ENCODE measurements around the gene TCF7.

TCF7 gene

DNA sequence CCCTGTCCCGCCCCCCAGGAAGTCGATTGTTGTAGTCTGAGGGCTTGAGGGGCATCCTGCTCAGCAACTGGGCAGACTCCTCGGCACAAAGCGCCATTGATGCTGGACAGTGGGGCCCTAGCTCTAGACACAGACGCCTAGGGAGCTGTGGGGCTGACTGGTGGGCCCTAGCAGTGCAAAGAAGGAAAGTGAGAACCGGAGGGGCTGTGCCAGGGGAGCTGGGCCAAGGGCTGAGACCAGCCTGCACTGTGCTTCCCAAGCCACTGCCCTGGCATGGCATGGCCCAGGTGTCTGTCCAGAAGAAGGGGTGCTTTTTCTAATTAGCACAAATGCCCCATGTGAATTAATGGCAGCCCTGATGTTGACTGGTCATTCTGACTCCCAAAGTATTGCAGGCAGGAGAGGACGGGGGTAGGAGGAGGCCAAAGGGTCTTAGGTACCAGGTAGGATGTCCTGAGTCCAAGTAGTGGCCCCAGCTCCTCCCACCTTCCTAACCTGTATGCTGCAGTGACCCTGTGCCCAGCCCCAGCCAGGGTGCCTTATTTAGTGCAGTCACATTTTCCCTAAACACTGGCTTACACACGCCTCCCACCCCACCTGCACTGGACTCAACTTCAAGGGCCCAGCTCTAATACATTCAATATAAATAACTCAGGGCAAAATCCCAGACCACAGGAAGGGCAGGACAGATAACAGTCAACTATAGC, 15.9 kb downstream of the TCF7 start:
- DNase-seq: no peak

DNA sequence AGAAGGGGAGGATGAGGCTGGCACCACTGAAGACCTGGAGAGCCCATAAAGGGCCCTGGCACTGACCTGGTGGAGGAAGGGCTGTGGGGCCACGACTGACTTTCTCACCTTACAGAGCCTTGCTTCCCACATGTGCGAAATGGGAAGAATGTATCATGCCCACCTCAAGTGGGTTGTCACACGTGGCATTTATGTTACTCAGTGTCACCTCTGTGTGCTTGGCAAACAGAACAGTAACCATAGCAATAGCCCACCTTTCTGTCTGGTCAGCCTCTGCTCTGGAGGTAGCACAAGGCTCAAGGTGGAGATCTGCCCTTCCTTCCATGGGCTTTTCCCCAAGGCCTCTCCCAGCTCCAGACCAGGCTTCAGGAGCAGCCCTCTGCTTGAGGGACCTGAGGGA, 16.7 kb downstream of the TCF7 start:
- no peak for DNase-seq

DNA sequence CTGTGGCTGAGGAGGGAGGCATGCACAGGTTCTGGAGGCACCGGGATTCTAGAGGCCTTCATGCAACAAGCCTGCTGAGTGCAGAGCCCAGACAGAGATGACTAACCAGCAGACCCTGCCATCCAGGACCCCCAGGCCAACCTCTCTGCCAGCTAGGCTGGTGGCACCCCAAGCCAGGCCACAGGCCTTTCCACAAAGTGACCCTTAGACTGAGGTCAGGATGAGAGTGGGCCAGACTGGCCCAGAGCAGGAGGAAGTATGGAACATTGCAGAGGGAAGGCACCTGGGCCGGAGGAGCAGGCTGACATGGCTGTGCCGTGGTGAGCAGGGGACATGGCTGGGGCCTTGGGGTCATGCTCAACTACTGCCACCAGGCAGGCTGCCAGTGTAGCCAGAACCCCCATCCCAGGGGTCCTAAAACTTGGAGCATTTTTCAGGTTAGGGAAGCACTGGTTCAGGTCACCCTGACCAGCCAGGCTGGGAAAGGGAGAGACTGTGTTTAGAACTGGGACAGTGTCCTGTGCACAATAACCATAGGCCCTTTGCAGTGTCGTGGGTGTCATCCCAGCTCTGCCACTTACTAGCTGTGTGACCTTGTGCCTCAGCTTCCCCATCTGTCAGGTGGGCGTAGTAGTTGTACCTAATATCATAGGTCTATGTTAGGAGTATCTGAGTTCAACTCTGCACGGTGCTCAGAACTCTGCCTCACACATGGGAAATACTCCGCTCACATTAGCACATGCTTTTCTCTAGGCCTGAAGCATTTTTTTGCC, 17.3 kb downstream of the TCF7 start:
- DNase-seq: no peak

DNA sequence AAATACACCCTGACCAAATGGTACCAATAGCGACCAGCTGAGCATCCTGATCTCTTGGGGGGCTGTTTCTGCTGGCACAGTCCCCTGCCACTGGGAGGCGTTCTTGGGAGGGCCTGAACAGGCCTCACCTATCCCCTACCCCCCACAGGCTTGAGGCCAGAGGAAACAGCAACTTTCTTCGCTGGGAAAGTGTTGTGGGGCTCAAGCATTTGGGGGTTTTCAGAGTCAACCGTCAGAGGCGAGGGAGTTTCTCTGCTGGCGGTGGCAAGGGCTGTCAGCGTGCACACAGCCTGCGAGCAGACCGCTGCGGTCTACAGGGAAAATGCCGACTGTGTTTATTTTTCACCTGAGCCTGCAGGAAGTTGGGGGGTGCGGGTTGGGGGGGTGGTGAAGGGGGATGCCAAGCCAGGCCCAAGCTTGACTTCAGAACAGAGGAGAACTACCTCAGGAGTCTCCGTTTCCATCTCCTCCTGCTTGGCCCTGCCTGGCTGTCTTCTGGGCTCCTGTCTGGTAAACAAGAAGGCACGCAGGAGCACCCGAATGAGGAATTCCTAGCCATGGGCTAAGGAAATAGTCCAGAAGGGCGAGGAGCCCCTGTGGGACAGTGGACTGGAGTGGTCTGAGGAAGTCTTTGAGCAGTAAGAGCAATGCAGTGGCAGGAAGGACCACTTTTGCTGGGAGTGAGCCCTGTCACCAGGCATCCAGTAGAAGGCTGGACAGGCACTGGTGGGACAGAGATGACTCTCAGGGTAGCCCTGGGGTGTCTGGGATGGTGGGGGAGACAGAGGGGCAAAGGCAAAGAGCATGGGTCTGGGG, 18.1 kb downstream of the TCF7 start:
- no peak for DNase-seq

DNA sequence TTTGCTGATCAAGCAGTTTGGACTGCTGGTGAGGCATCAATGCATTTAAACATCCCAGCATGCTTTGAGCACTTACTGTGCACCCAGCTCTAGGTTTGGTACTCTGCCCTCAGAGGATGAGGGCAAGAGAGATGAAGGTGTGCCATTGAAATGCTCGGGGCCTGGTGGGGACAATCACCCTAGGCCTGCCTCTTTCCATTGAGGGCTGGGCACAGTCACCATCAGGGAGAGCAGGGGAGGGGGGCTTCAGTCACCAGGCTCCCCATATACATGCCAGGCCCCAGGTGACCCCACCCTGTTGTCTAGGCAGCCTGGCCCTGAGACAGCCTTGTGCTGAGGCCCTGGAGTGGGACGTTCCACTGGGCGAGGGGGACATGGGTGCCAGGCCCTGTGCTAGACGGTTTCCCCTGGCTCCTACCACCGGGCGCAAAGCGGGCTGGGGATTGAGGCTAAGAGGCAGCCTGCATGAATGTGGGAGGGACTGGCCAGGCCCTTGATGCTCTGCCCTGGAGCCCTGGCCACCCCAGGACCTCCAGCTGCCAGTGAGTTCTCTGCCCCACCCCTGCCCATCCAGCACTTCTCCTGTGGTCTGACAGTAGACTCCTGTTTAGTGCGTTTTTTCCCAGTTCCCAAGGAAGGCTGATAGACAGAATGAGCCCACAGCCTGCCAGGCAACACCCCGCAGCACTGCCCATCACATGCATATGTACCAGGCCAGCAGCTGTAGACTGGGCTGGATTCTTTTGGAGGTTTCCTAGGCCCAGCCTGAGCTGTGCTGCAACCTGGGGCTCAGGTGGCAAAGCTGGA, 18.9 kb downstream of the TCF7 start:
- no peak for DNase-seq

DNA sequence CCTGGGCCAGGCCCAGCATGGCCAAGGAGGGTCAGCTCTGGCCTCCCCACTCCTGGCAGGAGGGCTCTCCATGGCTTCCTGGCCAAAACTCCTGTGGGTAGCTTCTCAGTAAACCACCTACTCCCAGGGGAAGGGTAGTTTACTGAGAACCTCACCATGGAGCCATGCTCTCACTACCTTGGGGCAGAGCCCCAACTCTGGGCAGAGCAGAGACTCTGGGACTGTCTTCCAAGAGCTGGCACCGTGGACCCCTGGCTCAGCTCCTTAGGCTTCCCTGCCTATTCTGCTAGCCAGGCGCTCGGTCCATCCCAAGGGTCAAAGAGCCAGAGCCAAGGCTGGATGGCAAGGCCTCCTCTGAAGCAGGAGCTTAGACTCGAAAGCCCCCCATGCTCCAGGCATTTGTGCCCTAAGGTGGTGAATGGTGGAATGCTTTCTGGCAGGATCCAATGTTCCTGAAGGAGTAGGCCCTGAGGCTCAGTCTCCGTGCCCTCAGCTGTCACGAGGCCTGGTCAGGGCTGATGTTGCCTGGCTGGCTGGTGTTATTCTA, 19.6 kb downstream of the TCF7 start:
- DNase-seq: no peak

DNA sequence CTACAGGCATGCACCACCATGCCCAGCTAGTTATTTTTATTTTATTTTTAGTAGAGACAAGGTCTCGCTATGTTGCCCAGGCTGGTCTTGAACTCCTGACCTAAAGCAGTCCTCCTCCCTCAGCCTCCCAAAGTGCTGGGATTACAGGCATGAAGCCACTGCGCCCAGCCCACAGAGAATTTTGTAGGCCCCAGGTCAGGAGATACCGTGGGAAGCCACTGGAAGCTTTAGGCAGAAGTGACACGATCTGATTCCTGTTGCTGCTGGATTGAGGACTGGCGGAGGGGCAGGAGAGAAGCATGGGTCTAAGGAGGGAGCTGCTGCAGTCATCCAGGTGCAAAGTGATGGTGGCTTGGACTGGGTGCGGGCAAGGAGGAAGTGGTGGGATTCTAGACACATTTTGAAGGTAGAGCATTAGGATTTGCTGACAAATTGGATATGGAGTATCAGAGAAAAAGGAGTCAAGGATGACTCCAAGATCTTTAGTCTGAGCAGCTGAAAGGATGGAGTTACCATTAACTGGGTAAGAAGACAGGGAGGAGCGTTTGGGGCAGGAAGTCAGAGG, 20.7 kb downstream of the TCF7 start:
- no peak for DNase-seq

DNA sequence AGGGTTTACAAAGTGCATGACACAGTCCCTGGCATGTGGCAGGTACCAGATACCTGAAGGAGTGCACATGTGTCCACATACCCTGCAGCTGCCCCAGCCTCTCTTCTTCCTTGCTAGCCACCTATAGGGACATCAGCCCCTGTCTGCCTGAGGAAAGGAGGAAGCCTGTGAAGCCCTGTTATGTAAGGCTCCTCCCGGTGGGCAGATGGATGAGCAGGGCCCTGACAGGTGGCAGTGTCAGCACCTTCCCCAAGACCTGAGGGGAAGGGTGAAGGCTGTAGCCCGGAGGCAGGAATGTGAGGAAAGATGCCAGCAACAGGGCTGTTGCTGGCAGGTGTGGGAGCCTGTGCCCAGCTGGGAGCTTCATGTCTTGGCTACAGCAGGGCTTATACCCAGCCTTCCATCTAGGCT, 21.7 kb downstream of the TCF7 start:
- DNase-seq: no peak

DNA sequence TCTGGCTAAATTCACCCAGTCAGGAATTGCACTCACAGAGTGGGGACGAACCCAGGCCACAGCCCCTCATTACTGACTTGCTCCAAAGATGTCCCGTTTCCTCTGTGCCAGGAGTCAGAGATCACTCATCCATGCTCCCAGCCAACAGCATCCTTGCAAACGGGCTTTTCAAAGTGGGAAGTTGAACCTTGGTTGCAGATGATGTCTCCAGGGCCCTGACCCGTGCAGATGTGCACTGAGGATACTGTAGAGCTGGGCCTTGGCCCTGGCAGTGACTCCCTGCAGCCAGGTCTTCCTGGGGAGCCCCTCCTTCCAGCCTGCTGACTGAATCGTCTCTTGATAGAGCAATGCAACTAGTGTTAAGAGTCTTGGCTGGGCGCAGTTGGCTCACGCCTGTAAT, 22.3 kb downstream of the TCF7 start:
- no peak for DNase-seq

DNA sequence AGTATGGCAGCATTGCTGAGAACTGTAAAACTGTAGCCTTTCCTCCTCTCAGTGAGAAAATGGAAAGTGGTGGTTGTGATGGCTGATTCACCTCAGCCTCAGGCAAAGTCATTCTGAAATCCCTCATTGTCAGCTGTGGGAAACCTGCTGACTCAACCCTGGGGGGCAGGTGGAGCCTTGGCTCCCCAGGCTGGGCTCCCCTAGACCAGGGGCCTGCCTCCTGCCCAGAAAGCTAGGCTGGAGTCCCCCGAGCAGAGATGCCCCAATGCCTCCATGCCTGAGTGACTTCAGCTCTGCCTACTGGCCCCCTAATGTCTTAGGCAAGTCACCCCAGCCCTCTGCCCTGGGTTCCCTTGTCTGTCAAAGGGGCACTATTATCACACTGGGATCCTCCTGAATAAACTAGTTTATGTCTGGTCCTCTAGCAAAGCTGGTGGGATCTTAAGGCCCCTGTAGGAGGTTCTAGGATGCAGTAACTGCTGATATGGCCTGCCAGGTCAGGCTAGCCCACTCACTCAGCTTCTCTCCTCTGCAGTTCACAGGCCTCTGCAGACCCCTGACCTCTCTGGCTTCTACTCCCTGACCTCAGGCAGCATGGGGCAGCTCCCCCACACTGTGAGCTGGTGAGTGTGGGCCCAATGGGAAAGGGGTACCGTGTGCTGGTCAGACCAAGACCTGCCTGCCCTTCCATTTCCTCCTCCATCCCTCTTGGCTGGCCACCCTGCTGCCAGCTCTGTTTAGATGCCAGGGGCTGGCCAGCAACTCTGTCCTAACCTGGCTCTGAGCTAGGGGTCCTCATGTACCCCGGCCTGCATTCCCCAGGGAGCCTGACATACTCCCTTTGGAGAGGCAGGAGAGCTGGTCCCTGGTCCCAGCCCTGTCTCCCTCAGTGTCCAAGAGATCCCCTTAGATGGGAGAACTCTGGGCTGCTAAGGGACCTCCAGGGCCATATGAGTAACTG, 24.2 kb downstream of the TCF7 start:
- no peak for DNase-seq

DNA sequence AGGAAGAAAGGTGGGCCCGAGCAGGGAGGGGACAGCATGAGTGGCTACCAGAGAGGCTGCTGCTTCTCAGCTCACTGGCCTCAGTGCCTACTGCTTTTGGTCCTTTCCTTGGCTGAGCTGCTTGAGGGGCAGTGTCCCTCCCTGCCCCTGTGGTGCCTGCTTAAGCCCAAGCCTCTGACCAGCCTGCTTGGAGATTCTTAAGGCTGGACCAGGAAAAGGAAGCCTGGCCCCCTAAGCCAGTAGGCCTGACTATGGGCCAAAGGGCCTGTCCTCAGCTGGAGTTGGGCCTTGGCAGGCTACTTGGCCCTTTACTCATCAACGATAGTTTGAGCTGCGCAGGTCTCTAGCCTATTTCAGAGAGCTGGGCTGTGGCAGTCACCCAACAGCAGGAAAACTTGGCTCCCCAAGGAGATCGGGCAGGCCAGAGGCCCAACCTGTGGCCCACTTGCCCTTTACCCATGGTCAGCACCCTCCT, 24.9 kb downstream of the TCF7 start:
- peak in 7 of 58 donors; percentile 11 to 52 (median 32) for DNase-seq

DNA sequence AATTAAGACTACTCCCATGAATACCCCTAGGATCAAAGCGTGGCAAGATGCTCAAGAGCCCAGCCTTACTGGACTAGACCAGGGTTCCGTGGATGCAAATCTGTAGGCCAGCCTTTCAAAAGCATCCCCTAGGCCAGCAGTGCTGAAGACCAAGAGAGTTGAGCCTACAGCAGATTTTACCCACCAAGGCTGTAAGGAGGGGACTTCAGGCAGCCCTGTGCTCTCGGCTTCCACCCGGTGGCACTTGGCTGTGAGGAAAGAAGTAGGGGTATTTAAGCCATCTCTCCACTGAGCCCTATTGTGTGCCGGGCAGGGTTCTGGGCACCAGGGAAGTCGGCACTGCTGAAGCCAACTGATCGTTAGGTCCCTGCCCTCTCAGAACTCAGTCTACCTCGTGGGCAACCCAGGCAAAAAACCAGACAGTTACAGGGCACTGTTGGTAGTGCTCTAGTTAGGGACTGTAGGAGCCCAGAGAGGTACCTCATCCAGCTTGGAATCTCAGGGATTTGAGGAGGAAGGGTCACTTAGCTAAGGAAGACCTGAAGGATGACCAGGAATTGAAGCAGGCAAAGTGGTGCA, 25.5 kb downstream of the TCF7 start:
- no peak for DNase-seq

DNA sequence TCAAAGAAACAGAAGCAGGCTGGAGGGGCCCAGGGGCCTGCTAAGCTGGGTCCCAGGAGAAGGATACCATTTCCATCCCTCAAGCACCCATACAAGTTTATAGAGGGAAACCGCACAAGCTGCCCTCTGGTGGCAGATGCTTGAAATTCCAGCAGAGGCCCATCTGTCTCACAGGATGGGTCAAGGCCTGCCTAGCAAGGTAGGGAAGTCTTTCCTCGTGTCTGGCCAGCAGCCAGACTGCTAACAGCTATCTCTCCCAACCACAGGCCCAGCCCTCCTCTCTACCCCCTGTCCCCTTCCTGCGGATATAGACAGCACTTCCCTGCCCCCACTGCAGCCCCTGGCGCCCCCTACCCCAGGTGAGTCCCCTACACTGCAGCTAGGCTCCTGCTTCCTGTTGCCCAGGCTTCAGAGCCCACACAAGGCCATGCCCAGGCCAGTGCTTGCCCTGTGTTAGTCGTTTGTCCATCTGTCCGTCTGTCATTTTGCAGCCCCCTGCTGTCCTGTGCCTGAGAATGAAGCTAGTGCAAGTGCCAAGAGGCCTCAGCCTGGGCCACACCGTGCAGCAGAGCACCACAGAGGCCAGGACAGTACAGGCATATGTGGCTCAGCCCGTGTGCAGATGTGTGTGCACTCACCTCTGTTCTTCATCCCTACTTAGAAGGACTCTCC, 26.2 kb downstream of the TCF7 start:
- peak in 37 of 58 donors; percentile 10 to 66 (median 34) for DNase-seq

DNA sequence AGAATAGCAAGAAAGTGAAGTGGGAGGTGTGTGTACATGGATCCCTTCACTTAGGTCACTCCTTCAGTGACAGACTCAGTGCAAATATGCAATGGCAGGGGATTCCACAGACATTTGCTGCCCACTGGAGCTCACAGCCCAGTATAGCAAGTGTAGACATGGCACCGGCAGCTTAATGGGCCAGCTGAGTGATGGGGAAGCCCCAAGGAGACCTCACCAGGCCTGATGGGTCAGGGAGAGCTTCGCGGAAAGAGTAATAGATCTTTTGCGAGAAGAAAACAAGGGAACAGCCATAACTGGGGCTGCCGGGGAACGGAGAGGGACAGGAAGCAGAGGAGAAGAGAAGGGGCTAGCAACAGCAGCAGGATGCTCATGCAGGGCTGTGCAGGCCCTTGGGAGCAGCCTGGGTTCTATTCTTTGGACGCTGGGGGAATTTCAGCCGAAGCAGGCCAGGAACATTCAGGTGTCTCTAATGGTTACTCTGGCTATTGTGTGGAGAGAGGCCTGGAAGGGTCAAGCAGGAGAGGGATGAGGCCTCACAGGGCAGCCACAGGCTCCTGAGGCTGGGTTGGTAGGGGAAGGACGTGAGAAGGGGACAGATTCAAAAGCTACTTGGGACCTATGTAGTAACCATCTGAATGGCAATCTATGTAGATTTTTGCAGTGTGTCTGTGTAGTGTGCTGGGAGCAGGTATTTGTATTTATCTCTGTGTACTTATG, 27.0 kb downstream of the TCF7 start:
- DNase-seq: no peak

DNA sequence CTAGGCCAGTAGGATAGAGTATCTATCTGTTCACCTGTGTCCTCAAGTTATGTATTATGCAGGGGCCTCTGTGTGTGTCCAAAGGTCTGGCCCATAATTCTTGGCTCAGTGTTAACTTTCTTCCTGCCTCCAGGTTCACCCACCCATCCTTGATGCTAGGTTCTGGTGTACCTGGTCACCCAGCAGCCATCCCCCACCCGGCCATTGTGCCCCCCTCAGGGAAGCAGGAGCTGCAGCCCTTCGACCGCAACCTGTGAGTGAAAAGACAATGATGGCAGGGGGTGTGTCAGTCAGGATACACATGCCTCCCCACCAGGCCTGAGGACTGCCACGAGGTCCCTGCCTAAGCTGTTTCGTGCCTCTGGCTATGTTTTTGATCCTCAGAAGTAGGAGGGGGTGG, 27.6 kb downstream of the TCF7 start:
- DNase-seq: no peak

DNA sequence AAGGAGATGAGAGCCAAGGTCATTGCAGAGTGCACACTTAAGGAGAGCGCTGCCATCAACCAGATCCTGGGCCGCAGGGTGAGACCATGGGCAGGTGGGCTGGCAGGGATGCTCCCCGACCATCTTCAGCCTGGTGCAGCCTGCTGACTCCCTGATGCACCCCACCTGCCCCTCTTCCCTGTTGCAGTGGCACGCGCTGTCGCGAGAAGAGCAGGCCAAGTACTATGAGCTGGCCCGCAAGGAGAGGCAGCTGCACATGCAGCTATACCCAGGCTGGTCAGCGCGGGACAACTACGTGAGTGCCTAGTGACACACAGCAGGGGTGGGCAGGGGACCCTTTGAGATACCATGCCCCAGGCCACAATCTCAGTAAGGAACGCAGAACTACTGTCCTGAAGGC, 28.3 kb downstream of the TCF7 start:
- no peak for DNase-seq

DNA sequence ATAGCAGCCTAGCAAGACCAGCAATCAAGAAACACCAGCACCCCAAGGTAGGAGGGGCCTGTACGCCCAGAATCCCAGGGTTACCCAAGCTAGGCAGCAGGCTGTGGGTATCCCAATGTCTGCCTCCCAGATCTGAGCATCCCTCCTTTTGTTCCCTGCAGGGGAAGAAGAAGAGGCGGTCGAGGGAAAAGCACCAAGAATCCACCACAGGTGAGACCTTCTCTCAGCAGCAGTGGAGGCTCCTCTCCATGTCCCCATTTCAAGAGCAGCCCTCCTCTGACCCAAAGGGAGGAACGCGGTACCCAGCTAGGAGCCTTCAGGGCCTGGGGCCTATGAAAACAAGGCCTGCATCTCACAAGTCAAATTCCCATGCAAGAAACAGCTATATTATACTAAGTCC, 28.9 kb downstream of the TCF7 start:
- DNase-seq: no peak
